ENCODE results near the gene CACNA1D.

The CACNA1D gene

DNA sequence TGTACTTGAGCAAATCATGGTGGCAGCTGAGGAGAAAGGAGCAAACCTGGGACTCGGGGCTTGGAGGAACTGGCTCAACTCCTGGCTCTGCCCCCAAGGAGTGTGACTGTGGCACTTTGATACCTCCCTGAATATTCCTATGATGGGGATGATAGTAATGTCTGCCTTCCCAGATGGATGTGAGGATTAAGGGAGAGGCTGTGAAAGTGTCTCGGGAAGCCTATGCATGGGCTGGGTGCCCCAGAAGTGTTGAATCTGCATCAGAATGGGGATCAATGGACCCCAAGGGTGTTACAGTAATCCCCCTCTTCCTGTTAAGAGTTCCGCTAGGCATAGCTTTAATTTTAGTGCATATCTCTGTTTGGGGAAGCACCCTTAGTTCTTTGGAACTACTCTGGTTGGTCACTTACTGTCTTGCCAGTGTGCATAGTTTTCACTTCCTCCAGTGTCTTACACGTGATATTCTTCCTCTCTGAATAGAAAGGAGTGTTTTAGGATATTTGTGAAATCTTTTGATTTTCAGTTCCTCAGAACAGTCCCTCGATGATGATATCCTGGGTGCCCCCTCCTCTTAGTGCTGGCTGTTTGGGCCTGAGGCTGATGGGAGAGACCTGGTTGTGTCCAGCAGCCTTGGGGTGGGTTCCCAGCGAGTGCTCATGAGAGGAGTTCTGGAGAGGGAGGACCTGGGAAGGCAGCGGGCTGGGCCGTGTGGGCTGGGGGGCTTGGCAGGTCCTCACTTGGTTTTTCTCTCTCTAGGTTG is 254.3 kb downstream of the CACNA1D start:
- no peak overlapping the region for H4K8ac ChIP-seq (ENCODE audit: low read depth, low read length)
- H2AFZ ChIP-seq (ENCODE audit: low read length), result no peak overlapping the region
- no peaks in the 10 kb centered on the region for H3K9me3 ChIP-seq (replicated peaks in 1 of 2; ENCODE audit: control insufficient read depth in 2 of 2, insufficient read depth in 1 of 2, low read depth in 1 of 2, low read length in 2 of 2)
- H3K18ac ChIP-seq (ENCODE audit: low read length), result no peak overlapping the region
- no peak overlapping the region for H2BK5ac ChIP-seq (ENCODE audit: low read length)
- H3K9ac ChIP-seq (ENCODE audit: low read depth, low read length, poor library complexity), result no peak overlapping the region
- no CpG with 5 or more reads among the region's 8 CpGs for WGBS, 2 donors (ENCODE audit: extremely low coverage in 2 of 2, insufficient read length in 2 of 2, insufficient replicate concordance in 1 of 2)
- H2BK12ac ChIP-seq (ENCODE audit: low read length), result no peak overlapping the region
- H3K4ac ChIP-seq (ENCODE audit: low read length), result no peak overlapping the region
- H3K14ac ChIP-seq (ENCODE audit: low read length), result no peak overlapping the region
- no peak overlapping the region for H2BK120ac ChIP-seq (ENCODE audit: low read depth, low read length)
- H2AK5ac ChIP-seq (ENCODE audit: low read depth, low read length), result no peak overlapping the region
- H3K36me3 ChIP-seq (replicated peaks in 1 of 2; ENCODE audit: control insufficient read depth in 2 of 2, insufficient read depth in 2 of 2, low read length in 2 of 2), result no peaks in the 10 kb centered on the region
- no peak overlapping the region for H3K4me2 ChIP-seq (ENCODE audit: insufficient read depth, low read length, poor library complexity, severe bottlenecking)
- H3K27ac ChIP-seq (replicated peaks; ENCODE audit: low read length), result no peak overlapping the region
- H3K4me3 ChIP-seq (ENCODE audit: low read length in 2 of 2), result no peak overlapping the region
- H4K91ac ChIP-seq (ENCODE audit: low read depth, low read length, poor library complexity), result no peak overlapping the region
- H2BK15ac ChIP-seq (ENCODE audit: low read length), result no peak overlapping the region
- peaks cover 0 to 5% of the 10 kb centered on the region in 2 donors for H3K4me1 ChIP-seq (ENCODE audit: control insufficient read depth in 2 of 2, insufficient read depth in 1 of 2, low read depth in 1 of 2, low read length in 2 of 2)
- no peak overlapping the region for H3K23ac ChIP-seq (ENCODE audit: low read depth, low read length, poor library complexity)
- H3K27me3 ChIP-seq (ENCODE audit: control insufficient read depth in 3 of 3, insufficient read depth in 3 of 3, low read depth in 1 of 3, low read length in 3 of 3), result no peaks in the 10 kb centered on the region
- H3K79me1 ChIP-seq (ENCODE audit: low read depth, low read length), result no peaks in the 10 kb centered on the region
- no peak for DNase-seq (ENCODE audit: low spot score)

DNA sequence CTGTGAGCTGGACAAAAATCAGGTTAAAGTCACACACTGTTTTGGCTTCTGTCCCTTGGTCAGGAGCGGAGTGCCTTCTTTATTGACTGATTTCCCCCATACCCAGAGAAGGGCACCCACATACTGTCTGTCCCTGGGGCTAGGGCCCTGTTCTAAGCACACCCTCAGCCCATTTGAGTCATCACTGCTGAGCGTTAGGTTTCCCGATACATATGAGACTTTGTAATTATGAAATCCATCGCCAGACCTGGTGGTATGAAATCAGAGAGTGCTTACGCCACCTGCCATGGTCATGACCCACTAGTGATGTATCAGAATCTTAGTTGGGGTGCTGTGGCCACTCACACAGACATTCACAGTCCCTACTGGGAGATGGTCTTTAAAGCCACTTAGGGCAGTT is 255.0 kb downstream of the CACNA1D start:
- no peak overlapping the region for H2BK15ac ChIP-seq (ENCODE audit: low read length)

DNA sequence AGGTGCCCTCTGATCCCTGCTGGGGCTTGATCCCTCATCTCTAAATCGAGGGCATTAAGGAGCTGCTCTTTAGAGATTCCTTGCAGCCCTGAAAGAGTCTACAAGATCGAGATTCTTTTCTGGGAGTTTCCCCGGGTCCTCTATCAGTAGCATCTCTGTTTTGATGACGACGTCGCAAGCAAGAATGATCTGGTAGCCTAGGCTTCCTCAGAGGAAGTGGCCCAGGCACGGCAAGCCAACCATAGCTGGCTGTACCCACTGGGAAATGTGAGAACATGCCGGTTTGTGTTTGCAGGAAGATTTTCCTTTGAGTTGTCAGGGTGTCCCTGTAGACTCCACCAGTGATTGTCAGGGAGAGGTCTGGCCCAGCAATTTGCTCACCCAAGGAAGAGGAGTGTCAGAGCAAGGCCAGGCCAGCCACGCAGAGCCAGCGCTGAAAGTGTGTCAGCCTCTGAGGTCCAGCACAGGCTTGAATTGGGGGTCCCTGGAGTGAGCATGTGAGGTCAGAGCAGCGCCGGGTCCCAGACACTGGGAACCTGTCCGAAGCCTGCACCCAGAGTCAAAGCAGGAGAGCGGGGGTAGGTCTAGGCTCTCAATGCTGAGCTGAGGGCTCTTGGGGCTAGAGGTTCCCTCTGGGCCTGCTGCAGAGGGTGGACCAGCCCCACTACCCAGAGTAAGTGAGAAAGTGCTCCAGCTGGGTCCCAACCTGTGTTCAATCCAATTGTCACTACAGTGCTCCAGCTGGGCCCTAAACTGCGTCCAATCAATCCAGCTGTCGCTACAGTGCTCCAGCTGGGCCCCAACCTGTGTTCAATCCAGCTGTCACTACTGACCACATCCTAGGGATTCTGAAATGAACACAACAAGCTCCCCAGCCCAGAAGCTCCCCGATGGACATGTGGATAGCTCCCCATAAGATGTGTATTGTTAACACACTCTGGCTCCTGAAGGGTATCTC is 256.1 kb downstream of the CACNA1D start:
- H2BK120ac ChIP-seq (ENCODE audit: low read depth, low read length), result no peak overlapping the region
- no peak overlapping the region for H3K27ac ChIP-seq (replicated peaks; ENCODE audit: low read length)
- H2BK15ac ChIP-seq (ENCODE audit: low read length), result no peak overlapping the region
- no peak overlapping the region for H2AK5ac ChIP-seq (ENCODE audit: low read depth, low read length)
- no peak overlapping the region for H2AFZ ChIP-seq (ENCODE audit: low read length)
- no CpG with 5 or more reads among the region's 17 CpGs for WGBS, 2 donors (ENCODE audit: extremely low coverage in 2 of 2, insufficient read length in 2 of 2, insufficient replicate concordance in 1 of 2)
- H3K4me1 ChIP-seq (ENCODE audit: control insufficient read depth in 2 of 2, insufficient read depth in 1 of 2, low read depth in 1 of 2, low read length in 2 of 2), result peaks cover 0 to 13% of the 10 kb centered on the region in 2 donors
- no peaks in the 10 kb centered on the region for H3K9me3 ChIP-seq (replicated peaks in 1 of 2; ENCODE audit: control insufficient read depth in 2 of 2, insufficient read depth in 1 of 2, low read depth in 1 of 2, low read length in 2 of 2)
- H3K4ac ChIP-seq (ENCODE audit: low read length), result no peak overlapping the region
- no peak overlapping the region for H3K14ac ChIP-seq (ENCODE audit: low read length)
- no peak for DNase-seq (ENCODE audit: low spot score)
- H4K8ac ChIP-seq (ENCODE audit: low read depth, low read length), result no peak overlapping the region
- no peak overlapping the region for H4K91ac ChIP-seq (ENCODE audit: low read depth, low read length, poor library complexity)
- no peak overlapping the region for H3K4me3 ChIP-seq (ENCODE audit: low read length in 2 of 2)
- no peaks in the 10 kb centered on the region for H3K36me3 ChIP-seq (replicated peaks in 1 of 2; ENCODE audit: control insufficient read depth in 2 of 2, insufficient read depth in 2 of 2, low read length in 2 of 2)
- no peaks in the 10 kb centered on the region for H3K79me1 ChIP-seq (ENCODE audit: low read depth, low read length)
- H3K4me2 ChIP-seq (ENCODE audit: insufficient read depth, low read length, poor library complexity, severe bottlenecking), result no peak overlapping the region
- H3K23ac ChIP-seq (ENCODE audit: low read depth, low read length, poor library complexity), result no peak overlapping the region
- no peak overlapping the region for H2BK5ac ChIP-seq (ENCODE audit: low read length)
- H3K18ac ChIP-seq (ENCODE audit: low read length), result peak overlapping the region; percentile 33
- no peaks in the 10 kb centered on the region for H3K27me3 ChIP-seq (ENCODE audit: control insufficient read depth in 3 of 3, insufficient read depth in 3 of 3, low read depth in 1 of 3, low read length in 3 of 3)
- H3K9ac ChIP-seq (ENCODE audit: low read depth, low read length, poor library complexity), result no peak overlapping the region
- H2BK12ac ChIP-seq (ENCODE audit: low read length), result no peak overlapping the region

More for the DNA sequence above, 255.0 kb downstream of the CACNA1D start:
- Histone ChIP-seq H3K4me3 (ENCODE audit: low read length in 2 of 2) (no peak overlapping the region), H2BK120ac (ENCODE audit: low read depth, low read length) (no peak overlapping the region), H3K79me1 (ENCODE audit: low read depth, low read length) (no peaks in the 10 kb centered on the region), H3K27me3 (ENCODE audit: control insufficient read depth in 3 of 3, insufficient read depth in 3 of 3, low read depth in 1 of 3, low read length in 3 of 3) (no peaks in the 10 kb centered on the region), H4K8ac (ENCODE audit: low read depth, low read length) (no peak overlapping the region), H3K9ac (ENCODE audit: low read depth, low read length, poor library complexity) (no peak overlapping the region), H3K23ac (ENCODE audit: low read depth, low read length, poor library complexity) (no peak overlapping the region), H2BK12ac (ENCODE audit: low read length) (no peak overlapping the region), H2AFZ (ENCODE audit: low read length) (no peak overlapping the region), H3K14ac (ENCODE audit: low read length) (no peak overlapping the region), H3K27ac (replicated peaks; ENCODE audit: low read length) (no peak overlapping the region), H3K36me3 (replicated peaks in 1 of 2; ENCODE audit: control insufficient read depth in 2 of 2, insufficient read depth in 2 of 2, low read length in 2 of 2) (no peaks in the 10 kb centered on the region), H2AK5ac (ENCODE audit: low read depth, low read length) (no peak overlapping the region), H3K4me1 (ENCODE audit: control insufficient read depth in 2 of 2, insufficient read depth in 1 of 2, low read depth in 1 of 2, low read length in 2 of 2) (peaks cover 0 to 12% of the 10 kb centered on the region in 2 donors), H3K4ac (ENCODE audit: low read length) (no peak overlapping the region), H4K91ac (ENCODE audit: low read depth, low read length, poor library complexity) (no peak overlapping the region), H3K18ac (ENCODE audit: low read length) (no peak overlapping the region), H2BK5ac (ENCODE audit: low read length) (no peak overlapping the region), H3K4me2 (ENCODE audit: insufficient read depth, low read length, poor library complexity, severe bottlenecking) (no peak overlapping the region), H3K9me3 (replicated peaks in 1 of 2; ENCODE audit: control insufficient read depth in 2 of 2, insufficient read depth in 1 of 2, low read depth in 1 of 2, low read length in 2 of 2) (no peaks in the 10 kb centered on the region)
- DNase-seq (ENCODE audit: low spot score), result no peak
- WGBS, 2 donors (ENCODE audit: extremely low coverage in 2 of 2, insufficient read length in 2 of 2, insufficient replicate concordance in 1 of 2), result no CpG with 5 or more reads among the region's 5 CpGs

Data from neuronal stem cell (in vitro differentiated cells).